ENCODE data around the gene DAB1. TPM values are rescaled to one million over a fixed set of nuclear protein-coding genes. Genes with fewer than 3 reads are reported as not detected.

Gene DAB1
- total and polyA plus RNA-seq, 2 of the 8 experiments (the other 6 are each of a cell fraction or from before 2014, with no cell fraction given) = 4.4 to 11.8 TPM

DNA sequence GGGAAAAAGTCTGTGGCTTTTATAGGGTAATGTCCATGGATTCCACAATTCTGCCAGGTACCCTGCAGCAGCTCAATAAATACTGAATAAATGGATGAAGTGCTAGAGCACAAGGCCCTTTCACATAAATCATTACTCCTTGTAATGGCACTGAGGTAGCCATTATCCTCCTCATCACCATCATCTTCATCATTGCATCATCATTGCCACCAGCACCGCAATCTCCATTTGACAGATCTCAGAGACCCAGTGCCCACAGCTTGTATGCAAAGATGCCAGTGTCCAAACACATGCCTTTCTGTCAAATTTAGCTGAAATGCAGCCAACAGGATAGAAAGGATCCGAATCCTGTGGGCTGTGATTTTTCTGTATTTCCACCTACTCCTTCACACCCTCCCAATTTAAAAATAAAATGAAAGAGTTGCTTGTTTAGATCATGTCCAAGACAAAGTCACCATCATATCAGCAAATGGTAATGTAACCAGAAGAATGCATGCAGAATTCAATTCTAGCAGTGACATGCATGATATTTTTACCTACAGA, 17.4 kb downstream of the DAB1 start:
- H3K56ac ChIP-seq (replicated peaks; ENCODE audit: insufficient read length, low read depth, low read length) = no peak overlapping the region
- no peaks in the 10 kb centered on the region; a peak in 1 of 4 replicates for H3K79me2 ChIP-seq (ENCODE audit: control insufficient read depth in 1 of 2, insufficient read depth in 2 of 2, low read length in 2 of 2)
- H2BK12ac ChIP-seq (ENCODE audit: low read depth, low read length) = no peak overlapping the region
- no peak for FAIRE-seq
- no peaks in the 10 kb centered on the region for H3K23me2 ChIP-seq (ENCODE audit: low read depth, low read length)
- no peaks in the 10 kb centered on the region for H3K27me3 ChIP-seq (replicated peaks in 1 of 4; ENCODE audit: control insufficient read depth in 3 of 4, extremely low read depth in 1 of 4, insufficient read depth in 3 of 4, low read length in 3 of 4)
- no peak overlapping the region for H3K4me2 ChIP-seq (ENCODE audit: insufficient read depth in 1 of 2, low read depth in 2 of 2, low read length in 2 of 2)
- no peak overlapping the region for H3K4me3 ChIP-seq (ENCODE audit: extremely low read depth in 1 of 4, insufficient read depth in 2 of 4, low read depth in 3 of 4, low read length in 4 of 4)
- no peaks in the 10 kb centered on the region for H3K79me1 ChIP-seq (ENCODE audit: low read depth, low read length)
- POLR2A ChIA-PET (ENCODE audit: partially characterized antibody) = no interaction called here
- no peak overlapping the region for H3K27ac ChIP-seq (ENCODE audit: low read depth, low read length)
- no peak overlapping the region for H4K8ac ChIP-seq (ENCODE audit: extremely low read depth, insufficient read depth, low read length)
- no peak overlapping the region for H2BK120ac ChIP-seq (replicated peaks; ENCODE audit: low read depth, low read length)
- no peak overlapping the region for H3K14ac ChIP-seq (ENCODE audit: insufficient read length)
- no peak overlapping the region for H4K5ac ChIP-seq (ENCODE audit: insufficient read length, low read depth, low read length)
- no peak overlapping the region for H2BK15ac ChIP-seq (ENCODE audit: low read length)
- no peak overlapping the region for H4K91ac ChIP-seq (replicated peaks; ENCODE audit: insufficient read length, low read length)
- H2BK20ac ChIP-seq (ENCODE audit: low read length) = no peak overlapping the region
- DNase-seq (ENCODE audit: low read depth in 1 of 2, low spot score in 2 of 2) = no peak
- no peak overlapping the region for H3K9ac ChIP-seq (replicated peaks in 1 of 4; ENCODE audit: extremely low read depth in 1 of 4, low read depth in 3 of 4, low read length in 3 of 4)
- H2AK5ac ChIP-seq (ENCODE audit: low read depth, low read length) = no peak overlapping the region
- H3K36me3 ChIP-seq (ENCODE audit: control insufficient read depth in 2 of 4, insufficient read depth in 4 of 4, low read length in 3 of 4) = no peaks in the 10 kb centered on the region
- CTCF ChIA-PET (ENCODE audit: partially characterized antibody) = no interaction called here
- peaks cover 0 to 14% (median under 1%) of the 10 kb centered on the region in 4 experiments; a peak in 2 of 7 replicates for H3K4me1 ChIP-seq (replicated peaks in 1 of 4; ENCODE audit: control insufficient read depth in 3 of 4, insufficient read depth in 4 of 4, low read length in 3 of 4)
- WGBS, 2 experiments (ENCODE audit: extremely low coverage in 1 of 2, insufficient coverage in 1 of 2, insufficient read length in 1 of 2, insufficient replicate concordance in 2 of 2, low coverage in 1 of 2, low lambda C conversion rate in 2 of 2, missing lambda C conversion rate in 1 of 2) = 91% methylated on average over 2 of the region's 2 CpGs; no CpG with 5 or more reads in 1 of the 2 experiments
- TF ChIP-seq KDM5A (IDR thresholded peaks at IDR 0.05; ENCODE audit: low read length) = no peak
- H3K23ac ChIP-seq (ENCODE audit: insufficient read length) = no peak overlapping the region
- no peak overlapping the region for H3K18ac ChIP-seq (ENCODE audit: extremely low read depth, low read length)
- H2AFZ ChIP-seq (ENCODE audit: low read length) = no peak overlapping the region
- no peak overlapping the region for H3K4ac ChIP-seq (replicated peaks; ENCODE audit: insufficient read length, low read depth, low read length)
- H2BK5ac ChIP-seq (ENCODE audit: low read depth, low read length) = no peak overlapping the region
- no peaks in the 10 kb centered on the region for H3K9me3 ChIP-seq (ENCODE audit: insufficient read depth in 2 of 2, low read depth in 1 of 2, low read length in 1 of 2)
- H4K20me1 ChIP-seq (replicated peaks in 1 of 2; ENCODE audit: control insufficient read depth in 1 of 2, insufficient read depth in 2 of 2, low read length in 2 of 2) = no peaks in the 10 kb centered on the region

All from H1 (cell line).